Endothelial cell of umbilical vein (primary cell): ENCODE results near the gene ARL3. TPM values are rescaled to one million over a fixed set of nuclear protein-coding genes. Genes with fewer than 3 reads are reported as not detected.

ENCODE experiments used
- BruUV-seq: library from RNA; stranded (reverse); fragments of 400-500 nt; replicated peaks from 2 replicates; lab custom pipeline; 2021; lab: Mats Ljungman, UMichigan
- CTCF ChIA-PET: fragments of 300-600, 350-600 bp; sonication (Branson Sonifier 250); formaldehyde crosslinking; loops from one replicate; lab custom pipeline; 2021; ENCODE audit warnings: antibody characterized with exemption, inconsistent platforms; lab: Charles Lee
- POLR2A ChIA-PET: fragments of 300-600, 350-600 bp; sonication (Branson Sonifier 250); formaldehyde crosslinking; loops from one replicate; lab custom pipeline; 2021; ENCODE audit warnings: antibody characterized with exemption, inconsistent platforms; lab: Charles Lee
- DNase-seq: peaks from one replicate; pipeline ENCODE4 v3.0.0-alpha.2; 2011; ENCODE audit warnings: low read depth, low spot score
- FAIRE-seq: peaks from 2 replicates; lab custom pipeline; 2011; peaks lifted over from hg19 to GRCh38; lab: Jason Lieb, UNC
- H2AFZ ChIP-seq: 2 replicates; pipeline ENCODE4 v1.6.0; 2012; ENCODE audit warnings: low read depth, low read length, control low read depth, inconsistent platforms
- H3K27ac ChIP-seq: 2 replicates; pipeline ENCODE4 v1.5.1; 2011; ENCODE audit warnings: low read depth, mild to moderate bottlenecking, control low read depth, low read length, moderate library complexity; ENCODE audit not compliant: insufficient read depth
- H3K27me3 ChIP-seq, 2 experiments: 2 replicates each; pipeline versions ENCODE4 v1.6.0 to v1.6.1; 2011; ENCODE audit warnings: low read length in 2 of 2, mixed read lengths in 1 of 2; ENCODE audit not compliant: control insufficient read depth in 2 of 2, insufficient read depth in 2 of 2
- H3K36me3 ChIP-seq, 2 experiments: 2 replicates in 1 of 2; 3 replicates in 1 of 2; pipeline ENCODE4 v1.5.1; 2011; ENCODE audit warnings: low read length in 2 of 2, mild to moderate bottlenecking in 1 of 2, moderate library complexity in 1 of 2; ENCODE audit not compliant: control insufficient read depth in 2 of 2, insufficient read depth in 2 of 2; ENCODE audit errors: extremely low read depth in 1 of 2
- H3K4me1 ChIP-seq: 3 replicates; pipeline ENCODE4 v1.5.1; 2011; ENCODE audit warnings: mild to moderate bottlenecking, low read length; ENCODE audit not compliant: control insufficient read depth, insufficient read depth; ENCODE audit errors: extremely low read depth
- H3K4me2 ChIP-seq: 2 replicates; pipeline ENCODE4 v1.6.1; 2011; ENCODE audit warnings: low read length, control low read depth, mixed read lengths; ENCODE audit not compliant: insufficient read depth
- H3K4me3 ChIP-seq, 3 experiments: fragments of 200-600 bp in 1 of 3; sonication (generic), shearing (Covaris generic) in 1 of 3; replicated peaks in 1 of 3; 2 replicates each; pipeline ENCODE4 v1.5.1; 2011 to 2016; ENCODE audit warnings: control low read depth in 3 of 3, low read length in 3 of 3, mild to moderate bottlenecking in 2 of 3, inconsistent platforms in 1 of 3, low read depth in 1 of 3, moderate library complexity in 1 of 3; ENCODE audit not compliant: insufficient read depth in 1 of 3
- H3K79me2 ChIP-seq: 2 replicates; pipeline ENCODE4 v1.6.0; 2012; ENCODE audit warnings: low read length, inconsistent platforms; ENCODE audit not compliant: control insufficient read depth, insufficient read depth
- H3K9ac ChIP-seq: replicated peaks from 2 replicates; pipeline ENCODE3; 2011; ENCODE audit warnings: low read length, control low read depth; ENCODE audit not compliant: insufficient read depth; ENCODE audit errors: extremely low read depth
- H3K9me1 ChIP-seq: replicated peaks from 3 replicates; pipeline ENCODE4 v1.6.0; 2011; ENCODE audit warnings: mild to moderate bottlenecking, low read length; ENCODE audit not compliant: control insufficient read depth, insufficient read depth; ENCODE audit errors: extremely low read depth
- H3K9me3 ChIP-seq: replicated peaks from 2 replicates; pipeline ENCODE4 v1.5.1; 2012; ENCODE audit warnings: low read length, inconsistent platforms; ENCODE audit not compliant: control insufficient read depth, insufficient read depth
- H4K20me1 ChIP-seq: replicated peaks from 2 replicates; pipeline ENCODE3; 2011; ENCODE audit warnings: mild to moderate bottlenecking, low read length; ENCODE audit not compliant: control insufficient read depth, insufficient read depth; ENCODE audit errors: extremely low read depth
- CTCF ChIP-seq, 2 donors: IDR thresholded peaks; 1 replicate in 1 of 2; 2 replicates in 1 of 2; pipeline ENCODE4 v1.5.1; 2011; ENCODE audit warnings: low read length in 2 of 2, mild to moderate bottlenecking in 2 of 2, moderate library complexity in 2 of 2, control low read depth in 1 of 2, inconsistent platforms in 1 of 2, low read depth in 1 of 2; ENCODE audit not compliant: insufficient read depth in 1 of 2; ENCODE audit errors: extremely low read depth in 1 of 2
- EZH2 ChIP-seq: IDR thresholded peaks from 2 replicates; pipeline ENCODE4 v1.6.1; 2012; ENCODE audit warnings: borderline replicate concordance, low read depth, mild to moderate bottlenecking, moderate library complexity, low read length, inconsistent platforms; ENCODE audit not compliant: severe bottlenecking
- FOS ChIP-seq: IDR thresholded peaks from 2 replicates; pipeline ENCODE4 v1.6.1; 2011; ENCODE audit warnings: mild to moderate bottlenecking, low read length, moderate library complexity, borderline replicate concordance; ENCODE audit not compliant: insufficient read depth
- GATA2 ChIP-seq: IDR thresholded peaks from 2 replicates; pipeline ENCODE4 v1.7.0; 2011; ENCODE audit warnings: low read depth, mild to moderate bottlenecking, moderate library complexity, mixed read lengths, low read length; ENCODE audit not compliant: insufficient read length, insufficient read depth
- JUN ChIP-seq: IDR thresholded peaks from 2 replicates; pipeline ENCODE4 v1.6.1; 2011; ENCODE audit warnings: borderline replicate concordance, low read depth; ENCODE audit not compliant: insufficient read length, insufficient read depth
- MAX ChIP-seq: IDR thresholded peaks from 2 replicates; pipeline ENCODE4 v1.6.1; 2011; ENCODE audit not compliant: insufficient read depth, insufficient read length
- MYC ChIP-seq: IDR thresholded peaks from one replicate; pipeline ENCODE4 v1.6.1; 2011; ENCODE audit warnings: mild to moderate bottlenecking, low read depth, low read length
- POLR2A ChIP-seq: IDR thresholded peaks from 2 replicates; pipeline ENCODE4 v1.6.1; 2012; ENCODE audit warnings: low read depth, mild to moderate bottlenecking, control low read depth, low read length
- POLR2AphosphoS5 ChIP-seq: IDR thresholded peaks from 2 replicates; pipeline ENCODE4 v1.6.1; 2012; ENCODE audit warnings: low read depth, mild to moderate bottlenecking, control low read depth, low read length, moderate library complexity; ENCODE audit not compliant: insufficient read depth
- dilution Hi-C: fragments of 300-500 bp; cut with MboI; formaldehyde crosslinking; loops from one replicate; pipeline ENCODE4 v1.15.0; 2019; ENCODE audit warnings: low sequenced_read_pairs; ENCODE audit not compliant: extremely low pct_ligation_motif_present
- intact Hi-C: fragments of 100-400 bp; cut with micrococcal nuclease; formaldehyde crosslinking; loops from one replicate; pipeline ENCODE4 v1.10.0; 2022
- polyA plus RNA-seq, 4 experiments: library from polyadenylated mRNA; depleted of rRNA in 3 of 4; stranded (reverse) in 3 of 4; unstranded in 1 of 4; fragments of >200 nt; gene quantifications; 2 replicates each; pipeline versions ENCODE4 v1.2.1 to v1.2.3, GENCODE V29; 2011 to 2012; ENCODE audit warnings: missing spikeins in 1 of 4
- total RNA-seq: library from RNA; stranded (reverse); gene quantifications from 2 replicates; pipeline ENCODE4 v1.2.3, GENCODE V29; 2021

ARL3 gene
- total and polyA plus RNA-seq, 2 donors (not counting 3 experiments of a cell fraction or from before 2014, with no cell fraction given): 6.6 to 11.0 TPM

GRCh38 chr10:102632394-102633111, 81.6 kb downstream of the ARL3 start:
- Histone ChIP-seq H4K20me1 (no peaks in the 10 kb centered on the region), H3K4me3 (no peak overlapping the region), H3K9me3 (no peaks in the 10 kb centered on the region), H3K4me1 (peaks cover 72% of the 10 kb centered on the region), H3K79me2 (no peaks in the 10 kb centered on the region), H2AFZ (no peak overlapping the region), H3K9me1 (no peaks in the 10 kb centered on the region), H3K27ac (peak overlapping the region; percentile 97), H3K9ac (peak overlapping the region; percentile 71), H3K27me3 (no peaks in the 10 kb centered on the region), H3K36me3 (peaks cover 0 to 1% of the 10 kb centered on the region in 2 experiments), H3K4me2 (peak overlapping the region; percentile 80)
- ChIA-PET POLR2A (interaction anchor here (0.7 to 1.6 kb wide), 3 partner anchors 10 to 35 kb away, joined by 3 to 7 read pairs (median 5); no protein-coding TSS in a partner anchor), CTCF (interaction anchor here (0.7 to 3.1 kb wide), 15 partner anchors 10 to 49 kb away, joined by 3 to 13 read pairs (median 5); partner anchors contain the start of gene TRIM8)
- TF ChIP-seq EZH2: no peak
- TF ChIP-seq POLR2A: peak; percentile 36
- DNase-seq (peak; percentile 59), FAIRE-seq (no peak)
- intact Hi-C loops: loop anchor here (1.0 kb wide), 2 partner anchors 10 to 33 kb away; no protein-coding TSS in a partner anchor
- BruUV-seq: no TSS peak
- dilution Hi-C loops: no loop called here

GRCh38 chr10:102631525-102632393, 82.4 kb downstream of the ARL3 start:
- CTCF ChIA-PET: interaction anchor here (0.7 to 3.1 kb wide), 17 partner anchors 9 to 48 kb away, joined by 3 to 13 read pairs (median 5); partner anchors contain the start of gene TRIM8
- dilution Hi-C loops (no loop called here), intact Hi-C loops (no loop called here)
- Histone ChIP-seq H3K27me3 (no peaks in the 10 kb centered on the region), H3K36me3 (peaks cover 0 to 1% of the 10 kb centered on the region in 2 experiments), H3K9ac (no peak overlapping the region), H2AFZ (no peak overlapping the region), H3K4me1 (peaks cover 80% of the 10 kb centered on the region), H3K9me3 (no peaks in the 10 kb centered on the region), H3K9me1 (no peaks in the 10 kb centered on the region), H3K4me2 (no peak overlapping the region), H4K20me1 (no peaks in the 10 kb centered on the region), H3K27ac (peak overlapping the region; percentile 97), H3K79me2 (no peaks in the 10 kb centered on the region), H3K4me3 (no peak overlapping the region)
- BruUV-seq: no TSS peak
- TF ChIP-seq MAX (no peak), GATA2 (no peak), CTCF (IDR thresholded peaks at IDR 0.05; ENCODE audit: extremely low read depth in 1 of 2, insufficient read depth in 1 of 2, low read depth in 1 of 2, low read length in 2 of 2) (no peak), EZH2 (no peak), POLR2AphosphoS5 (no peak), POLR2A (no peak), MYC (no peak), FOS (no peak), JUN (no peak)
- no peak for FAIRE-seq
- DNase-seq: no peak
- POLR2A ChIA-PET: interaction anchor here (0.7 to 1.6 kb wide), 3 partner anchors 10 to 34 kb away, joined by 3 to 7 read pairs (median 5); no protein-coding TSS in a partner anchor
